H1 (cell line): ENCODE data around the gene RHO. TPM values are rescaled to one million over a fixed set of nuclear protein-coding genes. Genes with fewer than 3 reads are reported as not detected.

Experiments
- CTCF ChIA-PET: fragments of 300-600 bp; sonication (Branson Sonifier 250); formaldehyde crosslinking; loops from one replicate; lab custom pipeline; 2021; ENCODE audit not compliant: partially characterized antibody; lab: Charles Lee
- POLR2A ChIA-PET: fragments of 300-600 bp; sonication (Branson Sonifier 250); formaldehyde crosslinking; loops from one replicate; lab custom pipeline; 2021; ENCODE audit warnings: inconsistent platforms; ENCODE audit not compliant: partially characterized antibody; lab: Charles Lee
- DNase-seq, 2 experiments: peaks; one replicate each; pipeline versions ENCODE4 v3.0.0 to v3.0.0-alpha.2; 2010 to 2022; ENCODE audit warnings: low spot score in 2 of 2, low read depth in 1 of 2, mixed read lengths in 1 of 2
- FAIRE-seq: peaks from 2 replicates; lab custom pipeline; 2011; peaks lifted over from hg19 to GRCh38; lab: Jason Lieb, UNC
- H2AFZ ChIP-seq: 2 replicates; pipeline ENCODE4 v1.8.1; 2012; ENCODE audit warnings: low read length, inconsistent platforms
- H2AK5ac ChIP-seq: 2 replicates; pipeline ENCODE4 v1.6.1; 2013; ENCODE audit warnings: low read depth, low read length
- H2BK120ac ChIP-seq: replicated peaks from 2 replicates; pipeline ENCODE3; 2013; ENCODE audit warnings: low read depth, low read length, inconsistent platforms
- H2BK12ac ChIP-seq: 2 replicates; pipeline ENCODE4 v1.6.1; 2013; ENCODE audit warnings: low read depth, low read length
- H2BK15ac ChIP-seq: 2 replicates; pipeline ENCODE4 v1.6.1; 2013; ENCODE audit warnings: low read length
- H2BK20ac ChIP-seq: 2 replicates; pipeline ENCODE4 v1.6.1; 2013; ENCODE audit warnings: low read length
- H2BK5ac ChIP-seq: 2 replicates; pipeline ENCODE4 v1.6.1; 2013; ENCODE audit warnings: low read depth, low read length
- H3K14ac ChIP-seq: 2 replicates; pipeline ENCODE4 v1.6.1; 2013; ENCODE audit warnings: inconsistent platforms; ENCODE audit not compliant: insufficient read length
- H3K18ac ChIP-seq: 2 replicates; pipeline ENCODE4 v1.6.1; 2013; ENCODE audit warnings: low read length; ENCODE audit errors: extremely low read depth
- H3K23ac ChIP-seq: 2 replicates; pipeline ENCODE4 v1.6.1; 2013; ENCODE audit warnings: inconsistent platforms; ENCODE audit not compliant: insufficient read length
- H3K23me2 ChIP-seq: 2 replicates; pipeline ENCODE4 v1.6.1; 2013; ENCODE audit warnings: low read depth, low read length
- H3K27ac ChIP-seq: 2 replicates; pipeline ENCODE4 v1.6.1; 2011; ENCODE audit warnings: low read depth, low read length, inconsistent platforms
- H3K27me3 ChIP-seq, 4 experiments: replicated peaks in 1 of 4; 1 replicate in 1 of 4; 2 replicates in 3 of 4; pipeline versions ENCODE4 v1.6.1 to v1.8.1; 2011 to 2013; ENCODE audit warnings: low read length in 3 of 4, mild to moderate bottlenecking in 3 of 4, inconsistent platforms in 2 of 4, mixed read lengths in 2 of 4, moderate library complexity in 1 of 4; ENCODE audit not compliant: control insufficient read depth in 3 of 4, insufficient read depth in 3 of 4; ENCODE audit errors: extremely low read depth in 1 of 4
- H3K36me3 ChIP-seq, 4 experiments: 2 replicates each; pipeline versions ENCODE4 v1.6.1 to v1.8.1; 2011 to 2013; ENCODE audit warnings: mild to moderate bottlenecking in 4 of 4, low read length in 3 of 4, moderate library complexity in 2 of 4, control low read depth in 1 of 4, inconsistent platforms in 1 of 4; ENCODE audit not compliant: insufficient read depth in 4 of 4, control insufficient read depth in 2 of 4
- H3K4ac ChIP-seq: replicated peaks from 2 replicates; pipeline ENCODE3; 2013; ENCODE audit warnings: low read length, low read depth, mixed read lengths, inconsistent platforms; ENCODE audit not compliant: insufficient read length
- H3K4me1 ChIP-seq, 4 experiments: replicated peaks in 1 of 4; 1 replicate in 1 of 4; 2 replicates in 3 of 4; pipeline versions ENCODE4 v1.6.1 to v1.8.1; 2011 to 2013; ENCODE audit warnings: low read length in 3 of 4, inconsistent platforms in 2 of 4, mixed read lengths in 1 of 4; ENCODE audit not compliant: insufficient read depth in 4 of 4, control insufficient read depth in 3 of 4
- H3K4me2 ChIP-seq, 2 experiments: 2 replicates each; pipeline versions ENCODE4 v1.6.1 to v1.8.1; 2011 to 2013; ENCODE audit warnings: low read depth in 2 of 2, low read length in 2 of 2, control low read depth in 1 of 2, inconsistent platforms in 1 of 2, mild to moderate bottlenecking in 1 of 2; ENCODE audit not compliant: insufficient read depth in 1 of 2
- H3K4me3 ChIP-seq, 4 experiments: fragments of 200-600, 300-600 bp in 1 of 4; sonication (generic), shearing (Covaris generic), sonication (Bioruptor Twin) in 1 of 4; 2 replicates each; pipeline versions ENCODE4 v1.5.1 to v1.8.1; 2011 to 2016; ENCODE audit warnings: low read length in 4 of 4, low read depth in 3 of 4, control low read depth in 2 of 4, inconsistent platforms in 2 of 4, mild to moderate bottlenecking in 2 of 4, mixed read lengths in 1 of 4, moderate library complexity in 1 of 4; ENCODE audit not compliant: insufficient read depth in 2 of 4; ENCODE audit errors: extremely low read depth in 1 of 4
- H3K56ac ChIP-seq: replicated peaks from 2 replicates; pipeline ENCODE3; 2013; ENCODE audit warnings: low read depth, mild to moderate bottlenecking, mixed read lengths, low read length, inconsistent platforms; ENCODE audit not compliant: insufficient read length
- H3K79me1 ChIP-seq: 2 replicates; pipeline ENCODE4 v1.6.1; 2013; ENCODE audit warnings: low read depth, low read length, control low read depth
- H3K79me2 ChIP-seq, 2 experiments: 2 replicates each; pipeline versions ENCODE4 v1.6.1 to v1.8.1; 2012 to 2013; ENCODE audit warnings: low read length in 2 of 2, mild to moderate bottlenecking in 2 of 2, inconsistent platforms in 1 of 2; ENCODE audit not compliant: insufficient read depth in 2 of 2, control insufficient read depth in 1 of 2
- H3K9ac ChIP-seq, 4 experiments: replicated peaks in 1 of 4; 1 replicate in 1 of 4; 2 replicates in 3 of 4; pipeline versions ENCODE4 v1.6.1 to v1.8.1; 2011 to 2013; ENCODE audit warnings: low read depth in 3 of 4, low read length in 3 of 4, control low read depth in 2 of 4, mild to moderate bottlenecking in 2 of 4, moderate library complexity in 2 of 4, inconsistent platforms in 1 of 4; ENCODE audit errors: extremely low read depth in 1 of 4
- H3K9me3 ChIP-seq, 2 experiments: 2 replicates each; pipeline versions ENCODE4 v1.6.1 to v1.8.1; 2012 to 2013; ENCODE audit warnings: mild to moderate bottlenecking in 2 of 2, moderate library complexity in 2 of 2, control low read depth in 1 of 2, inconsistent platforms in 1 of 2, low read depth in 1 of 2, low read length in 1 of 2, mixed read lengths in 1 of 2; ENCODE audit not compliant: insufficient read depth in 2 of 2
- H4K20me1 ChIP-seq, 2 experiments: replicated peaks in 1 of 2; 2 replicates each; pipeline versions ENCODE3 to v1.8.1; 2011 to 2013; ENCODE audit warnings: inconsistent platforms in 2 of 2, low read length in 2 of 2, mild to moderate bottlenecking in 1 of 2; ENCODE audit not compliant: insufficient read depth in 2 of 2, control insufficient read depth in 1 of 2
- H4K5ac ChIP-seq: 2 replicates; pipeline ENCODE4 v1.6.1; 2013; ENCODE audit warnings: low read length, low read depth, mixed read lengths, inconsistent platforms; ENCODE audit not compliant: insufficient read length
- H4K8ac ChIP-seq: 2 replicates; pipeline ENCODE4 v1.8.0; 2013; ENCODE audit warnings: mild to moderate bottlenecking, moderate library complexity, low read length, inconsistent platforms; ENCODE audit not compliant: insufficient read depth; ENCODE audit errors: extremely low read depth
- H4K91ac ChIP-seq: replicated peaks from 2 replicates; pipeline ENCODE3; 2013; ENCODE audit warnings: low read length, mixed read lengths, inconsistent platforms; ENCODE audit not compliant: insufficient read length
- ASH2L ChIP-seq: fragments of 200-600, 300-600 bp; sonication (generic); IDR thresholded peaks from one replicate; pipeline ENCODE4 v1.7.1; 2017; ENCODE audit warnings: low read length
- ATF2 ChIP-seq: IDR thresholded peaks from 2 replicates; pipeline ENCODE4 v1.6.1; 2012; ENCODE audit warnings: low read length, inconsistent platforms
- CBX8 ChIP-seq: fragments of 300-800, 300-1000 bp; sonication (generic); IDR thresholded peaks from 2 replicates; pipeline ENCODE4 v1.7.1; 2016; ENCODE audit warnings: low read depth, low read length, borderline replicate concordance
- CEBPB ChIP-seq: IDR thresholded peaks from 2 replicates; pipeline ENCODE4 v1.6.1; 2012; ENCODE audit warnings: low read depth, low read length
- CHD2 ChIP-seq: IDR thresholded peaks from 2 replicates; pipeline ENCODE4 v1.6.1; 2012; ENCODE audit warnings: low read length, improper control_type of control experiment
- E2F6 ChIP-seq: IDR thresholded peaks from 2 replicates; pipeline ENCODE4 v1.6.1; 2012; ENCODE audit warnings: inconsistent platforms
- GTF2F1 ChIP-seq: IDR thresholded peaks from 2 replicates; pipeline ENCODE4 v1.6.1; 2012; ENCODE audit warnings: low read depth, low read length, improper control_type of control experiment, borderline replicate concordance
- JUND ChIP-seq: IDR thresholded peaks from 2 replicates; pipeline ENCODE4 v1.6.1; 2011; ENCODE audit warnings: mild to moderate bottlenecking, improper control_type of control experiment, low read length
- KDM5A ChIP-seq: fragments of 200-600 bp; IDR thresholded peaks from 2 replicates; pipeline ENCODE4 v1.7.1; 2012; ENCODE audit warnings: mild to moderate bottlenecking, low read length, inconsistent platforms, mixed read lengths
- MAFK ChIP-seq: IDR thresholded peaks from 2 replicates; pipeline ENCODE4 v1.6.1; 2012; ENCODE audit warnings: low read depth, mild to moderate bottlenecking, improper control_type of control experiment, low read length
- PHF8 ChIP-seq: fragments of 200-600 bp; sonication (generic); conservative IDR thresholded peaks from 2 replicates; pipeline ENCODE4 v1.7.1; 2012; ENCODE audit warnings: low read depth, mild to moderate bottlenecking, inconsistent platforms, low read length, moderate library complexity
- POLR2AphosphoS5 ChIP-seq: IDR thresholded peaks from 2 replicates; pipeline ENCODE4 v1.6.1; 2011; ENCODE audit warnings: low read depth, low read length
- RFX5 ChIP-seq: IDR thresholded peaks from 2 replicates; pipeline ENCODE4 v1.6.1; 2011; ENCODE audit warnings: low read depth, low read length, improper control_type of control experiment, borderline replicate concordance
- SP1 ChIP-seq: IDR thresholded peaks from 2 replicates; pipeline ENCODE4 v1.6.1; 2011; ENCODE audit warnings: low read depth, low read length
- WGBS, 2 experiments: shearing (Covaris generic) in 1 of 2; methylation state at CpG; one replicate each; pipeline versions ENCODE4 v1.1.6 to v1.1.7; 2013 to 2015; ENCODE audit warnings: low lambda C conversion rate in 2 of 2, mixed read lengths in 2 of 2, inconsistent platforms in 1 of 2, low coverage in 1 of 2, missing lambda C conversion rate in 1 of 2; ENCODE audit not compliant: insufficient replicate concordance in 2 of 2, insufficient coverage in 1 of 2, insufficient read length in 1 of 2; ENCODE audit errors: extremely low coverage in 1 of 2, missing lambda C conversion rate in 1 of 2; 5-methylcytosine and 5-hydroxymethylcytosine counted together
- polyA plus RNA-seq, 7 experiments: library from polyadenylated mRNA; depleted of rRNA in 3 of 7; stranded (reverse) in 5 of 7; unstranded in 2 of 7; fragments of >200 nt in 5 of 7; fragments of 200-250 nt in 2 of 7; gene quantifications; 1 replicate in 5 of 7; 2 replicates in 1 of 7; 4 replicates in 1 of 7; pipeline versions ENCODE4 v1.2.1 to v1.2.3, GENCODE V29; 2011 to 2013; ENCODE audit warnings: missing spikeins in 2 of 7, mixed read lengths in 2 of 7
- total RNA-seq: library from RNA; stranded (reverse); fragmentation: NEBNext Ultra II Directional; extraction: Animal tissue kit (Norgen Biotek cat#: 25700); gene quantifications from 2 replicates; pipeline ENCODE4 v1.2.1, GENCODE V29; 2021

Gene RHO
- total and polyA plus RNA-seq, 2 of the 8 experiments (the other 6 are each of a cell fraction or from before 2014, with no cell fraction given): not detected

GRCh38 chr3:129579991-129580390 lies 51.6 kb downstream of the RHO start:
- no peak overlapping the region for H3K14ac ChIP-seq
- no peak overlapping the region for H4K5ac ChIP-seq
- no peak for FAIRE-seq
- H3K4me2 ChIP-seq: no peak overlapping the region
- 96% methylated on average over 10 of the region's 10 CpGs; no CpG with 5 or more reads in 1 of the 2 experiments for WGBS, 2 experiments
- H3K56ac ChIP-seq: no peak overlapping the region
- no peaks in the 10 kb centered on the region for H3K27me3 ChIP-seq
- no peak overlapping the region for H3K4me3 ChIP-seq
- H3K18ac ChIP-seq: no peak overlapping the region
- H3K9ac ChIP-seq: no peak overlapping the region
- H2AFZ ChIP-seq: no peak overlapping the region
- no peak overlapping the region for H3K4ac ChIP-seq
- no peak overlapping the region for H2AK5ac ChIP-seq
- no peak overlapping the region for H2BK15ac ChIP-seq
- no peak overlapping the region for H2BK12ac ChIP-seq
- POLR2A ChIA-PET: no interaction called here
- no peaks in the 10 kb centered on the region for H3K36me3 ChIP-seq
- CTCF ChIA-PET: no interaction called here
- no peak overlapping the region for H4K91ac ChIP-seq
- H2BK120ac ChIP-seq: no peak overlapping the region
- H3K4me1 ChIP-seq: peaks cover 0 to 11% (median 0%) of the 10 kb centered on the region in 4 experiments; a peak in 2 of 7 replicates
- H3K79me1 ChIP-seq: 0 out of 2 replicates have a peak, but pooled peaks cover 2% of the 10 kb centered on the region
- no peak for DNase-seq
- H3K79me2 ChIP-seq: no peaks in the 10 kb centered on the region
- H3K9me3 ChIP-seq: no peaks in the 10 kb centered on the region
- no peaks in the 10 kb centered on the region for H3K23me2 ChIP-seq
- TF ChIP-seq SP1 (no peak), E2F6 (no peak), CBX8 (no peak), RFX5 (no peak), CEBPB (no peak), CHD2 (no peak), MAFK (no peak), JUND (no peak), KDM5A (no peak), POLR2AphosphoS5 (no peak), GTF2F1 (no peak), ATF2 (no peak), ASH2L (no peak), PHF8 (no peak)
- no peak overlapping the region for H3K23ac ChIP-seq
- no peak overlapping the region for H2BK5ac ChIP-seq
- H4K20me1 ChIP-seq: no peaks in the 10 kb centered on the region
- H3K27ac ChIP-seq: no peak overlapping the region
- no peak overlapping the region for H4K8ac ChIP-seq
- H2BK20ac ChIP-seq: no peak overlapping the region
